Measurements from ENCODE around the gene TNFRSF12A. TPM values are rescaled to one million over a fixed set of nuclear protein-coding genes. Genes with fewer than 3 reads are reported as not detected.

TNFRSF12A gene
- total and polyA plus RNA-seq, 10 of the 15 experiments (the other 5 are each of a cell fraction or from before 2014, with no cell fraction given): 0.35 to 1.7 (median 1.2) TPM; not detected in 2

DNA sequence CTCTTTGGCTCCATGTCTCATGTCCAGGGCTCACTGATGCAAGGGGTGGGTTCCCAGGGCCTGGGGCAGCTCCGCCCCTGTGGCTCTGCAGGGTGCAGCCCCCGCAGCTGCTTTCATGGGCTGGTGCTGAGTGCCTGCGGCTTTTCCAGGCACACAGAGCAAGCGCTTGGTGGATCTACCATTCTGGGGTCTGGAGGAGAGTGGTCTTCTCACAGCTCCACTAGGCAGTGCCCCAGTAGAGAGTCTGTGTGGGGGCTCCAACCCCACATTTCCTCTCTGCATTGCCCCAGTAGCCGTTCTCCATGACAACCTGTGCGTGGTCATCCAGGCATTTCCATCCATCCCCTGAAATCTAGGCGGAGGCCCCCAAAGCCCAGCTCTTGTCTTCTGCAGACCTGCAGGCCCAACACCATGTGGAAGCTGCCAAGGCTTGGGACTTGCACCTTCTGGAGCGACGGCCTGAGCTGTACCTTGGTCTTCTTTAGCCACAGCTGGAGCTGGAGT is 50.5 kb downstream of the TNFRSF12A start (continued):
- TF ChIP-seq KDM1A (IDR thresholded peaks at IDR 0.05; ENCODE audit: borderline replicate concordance): no peak
- TF ChIP-seq, protein P1, sequence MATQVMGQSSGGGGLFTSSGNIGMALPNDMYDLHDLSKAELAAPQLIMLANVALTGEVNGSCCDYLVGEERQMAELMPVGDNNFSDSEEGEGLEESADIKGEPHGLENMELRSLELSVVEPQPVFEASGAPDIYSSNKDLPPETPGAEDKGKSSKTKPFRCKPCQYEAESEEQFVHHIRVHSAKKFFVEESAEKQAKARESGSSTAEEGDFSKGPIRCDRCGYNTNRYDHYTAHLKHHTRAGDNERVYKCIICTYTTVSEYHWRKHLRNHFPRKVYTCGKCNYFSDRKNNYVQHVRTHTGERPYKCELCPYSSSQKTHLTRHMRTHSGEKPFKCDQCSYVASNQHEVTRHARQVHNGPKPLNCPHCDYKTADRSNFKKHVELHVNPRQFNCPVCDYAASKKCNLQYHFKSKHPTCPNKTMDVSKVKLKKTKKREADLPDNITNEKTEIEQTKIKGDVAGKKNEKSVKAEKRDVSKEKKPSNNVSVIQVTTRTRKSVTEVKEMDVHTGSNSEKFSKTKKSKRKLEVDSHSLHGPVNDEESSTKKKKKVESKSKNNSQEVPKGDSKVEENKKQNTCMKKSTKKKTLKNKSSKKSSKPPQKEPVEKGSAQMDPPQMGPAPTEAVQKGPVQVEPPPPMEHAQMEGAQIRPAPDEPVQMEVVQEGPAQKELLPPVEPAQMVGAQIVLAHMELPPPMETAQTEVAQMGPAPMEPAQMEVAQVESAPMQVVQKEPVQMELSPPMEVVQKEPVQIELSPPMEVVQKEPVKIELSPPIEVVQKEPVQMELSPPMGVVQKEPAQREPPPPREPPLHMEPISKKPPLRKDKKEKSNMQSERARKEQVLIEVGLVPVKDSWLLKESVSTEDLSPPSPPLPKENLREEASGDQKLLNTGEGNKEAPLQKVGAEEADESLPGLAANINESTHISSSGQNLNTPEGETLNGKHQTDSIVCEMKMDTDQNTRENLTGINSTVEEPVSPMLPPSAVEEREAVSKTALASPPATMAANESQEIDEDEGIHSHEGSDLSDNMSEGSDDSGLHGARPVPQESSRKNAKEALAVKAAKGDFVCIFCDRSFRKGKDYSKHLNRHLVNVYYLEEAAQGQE (IDR thresholded peaks at IDR 0.05; ENCODE audit: low read depth, low read length): no peak

- RAD21 ChIA-PET (ENCODE audit: unreplicated experiment): no interaction called here
- FAIRE-seq: no peak
- in situ Hi-C loops (cut with MboI): no loop called here
- 84% methylated on average over 7 of the region's 7 CpGs for WGBS (ENCODE audit: insufficient coverage, insufficient replicate concordance, low lambda C conversion rate, missing lambda C conversion rate)
- Histone ChIP-seq H3K9ac (ENCODE audit: control insufficient read depth, insufficient read depth, low read length) (no peak overlapping the region), H3K36me3 (ENCODE audit: control insufficient read depth in 2 of 2, insufficient read depth in 2 of 2, low read length in 1 of 2) (no peaks in the 10 kb centered on the region; a peak in 2 of 4 replicates), H4K20me1 (ENCODE audit: control insufficient read depth, insufficient read depth) (no peaks in the 10 kb centered on the region), H2AFZ (ENCODE audit: control insufficient read depth, low read depth, low read length) (no peak overlapping the region), H3K79me2 (ENCODE audit: control insufficient read depth, insufficient read depth, low read length) (peaks cover 10% of the 10 kb centered on the region), H3K4me1 (ENCODE audit: control insufficient read depth, insufficient read depth, low read length) (peaks cover 43% of the 10 kb centered on the region), H3K9me3 (replicated peaks; ENCODE audit: control insufficient read depth, insufficient read depth, low read length) (no peaks in the 10 kb centered on the region; the same call in 2 of the 3 replicates), H3K4me3 (no peak overlapping the region), H3K27ac (ENCODE audit: control insufficient read depth, insufficient read depth) (no peak overlapping the region), H3K27me3 (replicated peaks in 1 of 2; ENCODE audit: control insufficient read depth in 2 of 2, insufficient read depth in 2 of 2, low read length in 1 of 2) (no peaks in the 10 kb centered on the region), H3K4me2 (ENCODE audit: control insufficient read depth, insufficient read depth) (no peak overlapping the region)
- POLR2A ChIA-PET: interaction anchor here (0.6 kb wide), 1 partner anchor 13 kb away, joined by 3 read pairs; no protein-coding TSS in a partner anchor
- BruUV-seq (replicated peaks): no TSS peak
- TF ChIP-seq, protein P2, sequence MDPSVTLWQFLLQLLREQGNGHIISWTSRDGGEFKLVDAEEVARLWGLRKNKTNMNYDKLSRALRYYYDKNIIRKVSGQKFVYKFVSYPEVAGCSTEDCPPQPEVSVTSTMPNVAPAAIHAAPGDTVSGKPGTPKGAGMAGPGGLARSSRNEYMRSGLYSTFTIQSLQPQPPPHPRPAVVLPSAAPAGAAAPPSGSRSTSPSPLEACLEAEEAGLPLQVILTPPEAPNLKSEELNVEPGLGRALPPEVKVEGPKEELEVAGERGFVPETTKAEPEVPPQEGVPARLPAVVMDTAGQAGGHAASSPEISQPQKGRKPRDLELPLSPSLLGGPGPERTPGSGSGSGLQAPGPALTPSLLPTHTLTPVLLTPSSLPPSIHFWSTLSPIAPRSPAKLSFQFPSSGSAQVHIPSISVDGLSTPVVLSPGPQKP (IDR thresholded peaks at IDR 0.05; ENCODE audit: low read depth, low read length): no peak
- TF ChIP-seq, protein P3, sequence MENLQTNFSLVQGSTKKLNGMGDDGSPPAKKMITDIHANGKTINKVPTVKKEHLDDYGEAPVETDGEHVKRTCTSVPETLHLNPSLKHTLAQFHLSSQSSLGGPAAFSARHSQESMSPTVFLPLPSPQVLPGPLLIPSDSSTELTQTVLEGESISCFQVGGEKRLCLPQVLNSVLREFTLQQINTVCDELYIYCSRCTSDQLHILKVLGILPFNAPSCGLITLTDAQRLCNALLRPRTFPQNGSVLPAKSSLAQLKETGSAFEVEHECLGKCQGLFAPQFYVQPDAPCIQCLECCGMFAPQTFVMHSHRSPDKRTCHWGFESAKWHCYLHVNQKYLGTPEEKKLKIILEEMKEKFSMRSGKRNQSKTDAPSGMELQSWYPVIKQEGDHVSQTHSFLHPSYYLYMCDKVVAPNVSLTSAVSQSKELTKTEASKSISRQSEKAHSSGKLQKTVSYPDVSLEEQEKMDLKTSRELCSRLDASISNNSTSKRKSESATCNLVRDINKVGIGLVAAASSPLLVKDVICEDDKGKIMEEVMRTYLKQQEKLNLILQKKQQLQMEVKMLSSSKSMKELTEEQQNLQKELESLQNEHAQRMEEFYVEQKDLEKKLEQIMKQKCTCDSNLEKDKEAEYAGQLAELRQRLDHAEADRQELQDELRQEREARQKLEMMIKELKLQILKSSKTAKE (IDR thresholded peaks at IDR 0.05; ENCODE audit: low read depth, poor library complexity, severe bottlenecking): no peak
- TF ChIP-seq CEBPB (IDR thresholded peaks at IDR 0.05; ENCODE audit: borderline replicate concordance in 1 of 2, low read depth in 2 of 2, low read length in 2 of 2) (no peak), TBL1XR1 (IDR thresholded peaks at IDR 0.05; ENCODE audit: low read depth, low read length) (no peak), ZNF24 (IDR thresholded peaks at IDR 0.05) (no peak), SIX5 (IDR thresholded peaks at IDR 0.05; ENCODE audit: low read depth, low read length, severe bottlenecking) (no peak), NRF1 (conservative IDR thresholded peaks at IDR 0.05; ENCODE audit: low read depth, low read length) (no peak), MTA2 (IDR thresholded peaks at IDR 0.05; ENCODE audit: low read depth) (no peak)
- intact Hi-C loops (cut with micrococcal nuclease; ENCODE audit: unreplicated experiment): no loop called here
- CTCF ChIA-PET: no interaction called here
- no peak for DNase-seq (ENCODE audit: low read depth, low spot score)
- SMC1A ChIA-PET (ENCODE audit: uncharacterized antibody, unreplicated experiment): no interaction called here
- no peak for ATAC-seq
Observed at GRCh38 chr16:3071655-3072054, 51.5 kb downstream of the TNFRSF12A start.
